Thoracic aorta (tissue), 2 donors: Measurements from ENCODE around the gene ABHD15. TPM values are rescaled to one million over a fixed set of nuclear protein-coding genes. Genes with fewer than 3 reads are reported as not detected.

Source experiments
- ATAC-seq: fragments of 150-250 bp; one replicate; pipeline ENCODE4 v1.8.0; 2017; ENCODE audit warnings: low read depth; ENCODE audit not compliant: insufficient number of reproducible peaks, low FRiP score
- DNase-seq: peaks from one replicate; pipeline ENCODE4 v3.0.0-alpha.2; 2020; ENCODE audit warnings: low spot score
- H3K27ac ChIP-seq, 2 donors: fragments of 200-600 bp; sonication (generic); 1 replicate in 1 of 2; 2 replicates in 1 of 2; pipeline ENCODE4 v1.5.1; 2016; ENCODE audit warnings: mild to moderate bottlenecking in 2 of 2, moderate library complexity in 2 of 2
- H3K27me3 ChIP-seq: fragments of 200-600 bp; sonication (generic); replicated peaks from 2 replicates; pipeline ENCODE4 v1.6.0; 2016; ENCODE audit warnings: mild to moderate bottlenecking; ENCODE audit not compliant: insufficient read depth
- H3K36me3 ChIP-seq: fragments of 200-600 bp; sonication (generic); one replicate; pipeline ENCODE4 v1.5.1; 2016
- H3K4me1 ChIP-seq, 2 donors: fragments of 200-600 bp; sonication (generic); 1 replicate in 1 of 2; 2 replicates in 1 of 2; pipeline versions ENCODE4 v1.5.1 to v1.6.0; 2016; ENCODE audit warnings: low read depth in 2 of 2, mild to moderate bottlenecking in 1 of 2; ENCODE audit not compliant: control insufficient read depth in 1 of 2
- H3K4me3 ChIP-seq: fragments of 200-600 bp; sonication (generic); 2 replicates; pipeline ENCODE4 v1.5.1; 2016; ENCODE audit warnings: mild to moderate bottlenecking
- H3K9me3 ChIP-seq: fragments of 200-600 bp; sonication (generic); 2 replicates; pipeline ENCODE4 v1.5.1; 2016
- total RNA-seq, 2 donors: library from RNA; depleted of rRNA; stranded (reverse); fragments of >200 nt; gene quantifications; one replicate each; pipeline versions ENCODE4 v1.1.0 to v1.2.3, GENCODE V29; 2016
- TF ChIP-seq, protein P1 (sequence below): fragments of 200-600 bp; sonication (generic); IDR thresholded peaks from one replicate; pipeline ENCODE4 v1.5.1; 2019; ENCODE audit warnings: antibody characterized with exemption

Gene ABHD15
- total RNA-seq, 2 donors from 2014 or later = 11.3 to 24.0 TPM

DNA sequence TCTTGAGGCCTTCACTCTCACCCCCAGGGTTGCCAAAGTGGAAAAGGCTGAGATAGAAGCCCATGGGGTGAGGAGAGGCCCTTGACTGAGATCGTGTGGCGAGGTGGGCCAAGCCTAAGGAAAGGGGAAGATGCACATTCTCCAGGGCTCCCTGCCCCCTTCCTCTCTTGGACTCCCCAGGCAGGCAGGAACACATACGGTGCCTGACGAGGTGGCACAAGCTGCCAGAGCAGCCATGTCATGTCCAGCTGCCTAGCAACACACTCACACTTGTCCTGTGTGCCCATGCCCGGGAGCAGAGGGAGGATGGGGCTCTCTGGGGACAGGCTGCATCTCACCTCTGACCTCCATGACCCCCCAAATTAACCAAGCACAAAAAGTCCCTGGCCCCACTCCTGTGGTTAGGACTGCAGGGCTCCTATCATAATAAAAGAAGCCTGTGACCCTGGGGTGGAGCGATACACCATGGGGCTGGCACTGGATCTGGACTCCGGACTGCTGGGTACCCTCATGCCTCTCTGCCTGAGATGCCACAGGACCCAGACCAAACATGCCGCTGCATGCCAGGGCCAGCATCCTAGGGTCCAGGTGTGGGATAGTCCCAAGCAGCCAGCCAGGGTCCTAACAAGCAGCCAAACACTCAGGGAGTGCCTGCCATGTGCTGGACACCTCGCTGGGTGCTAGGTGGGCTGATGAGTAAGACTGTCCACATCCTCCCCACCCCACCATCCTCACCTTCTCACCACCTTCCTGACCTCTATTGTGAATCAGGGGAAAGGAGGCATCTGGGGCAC lies 20.0 kb upstream of the ABHD15 start:
- no peak for ATAC-seq
- Histone ChIP-seq H3K4me3 (no peak overlapping the region), H3K36me3 (no peaks in the 10 kb centered on the region), H3K27ac (no peak overlapping the region), H3K4me1 (peaks cover 21 to 60% of the 10 kb centered on the region in 2 donors), H3K9me3 (no peaks in the 10 kb centered on the region), H3K27me3 (no peaks in the 10 kb centered on the region)
- DNase-seq = no peak
- TF ChIP-seq, protein P1, sequence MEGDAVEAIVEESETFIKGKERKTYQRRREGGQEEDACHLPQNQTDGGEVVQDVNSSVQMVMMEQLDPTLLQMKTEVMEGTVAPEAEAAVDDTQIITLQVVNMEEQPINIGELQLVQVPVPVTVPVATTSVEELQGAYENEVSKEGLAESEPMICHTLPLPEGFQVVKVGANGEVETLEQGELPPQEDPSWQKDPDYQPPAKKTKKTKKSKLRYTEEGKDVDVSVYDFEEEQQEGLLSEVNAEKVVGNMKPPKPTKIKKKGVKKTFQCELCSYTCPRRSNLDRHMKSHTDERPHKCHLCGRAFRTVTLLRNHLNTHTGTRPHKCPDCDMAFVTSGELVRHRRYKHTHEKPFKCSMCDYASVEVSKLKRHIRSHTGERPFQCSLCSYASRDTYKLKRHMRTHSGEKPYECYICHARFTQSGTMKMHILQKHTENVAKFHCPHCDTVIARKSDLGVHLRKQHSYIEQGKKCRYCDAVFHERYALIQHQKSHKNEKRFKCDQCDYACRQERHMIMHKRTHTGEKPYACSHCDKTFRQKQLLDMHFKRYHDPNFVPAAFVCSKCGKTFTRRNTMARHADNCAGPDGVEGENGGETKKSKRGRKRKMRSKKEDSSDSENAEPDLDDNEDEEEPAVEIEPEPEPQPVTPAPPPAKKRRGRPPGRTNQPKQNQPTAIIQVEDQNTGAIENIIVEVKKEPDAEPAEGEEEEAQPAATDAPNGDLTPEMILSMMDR = no peak

DNA sequence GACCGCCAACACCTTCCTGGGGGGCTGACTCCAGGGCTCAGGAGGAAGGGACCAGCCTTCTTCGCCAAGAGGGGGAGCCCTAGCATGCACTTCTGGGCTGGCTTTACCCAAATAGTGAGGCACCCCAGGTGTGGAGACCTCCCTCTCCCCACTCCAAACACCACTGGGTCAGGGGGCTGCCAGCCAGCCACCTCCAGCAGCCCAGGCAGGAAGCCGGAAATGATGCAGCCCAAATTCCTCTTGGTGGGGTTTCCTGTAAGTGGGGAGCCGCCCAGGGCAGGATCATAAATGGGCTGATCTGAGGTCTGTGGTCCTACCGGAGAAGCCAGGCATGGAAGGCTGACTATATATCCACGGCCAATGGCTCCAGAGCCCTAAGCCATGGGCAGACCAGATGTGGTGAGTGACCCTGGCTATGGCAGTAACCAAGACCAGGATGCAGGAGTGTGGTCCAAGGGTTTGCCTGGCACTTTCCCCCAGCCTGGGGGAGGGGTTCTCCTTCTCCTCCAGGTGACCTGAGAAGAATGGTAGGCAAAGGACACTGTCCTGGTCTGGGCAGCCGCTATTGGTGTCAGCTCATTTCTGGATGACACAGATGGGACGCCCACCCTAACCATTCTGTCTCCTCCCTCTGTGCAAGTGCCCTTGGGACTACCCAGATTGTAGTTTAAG lies 18.4 kb upstream of the ABHD15 start:
- no peak for ATAC-seq
- H3K36me3 ChIP-seq = peaks cover 5% of the 10 kb centered on the region
- no peak overlapping the region for H3K4me3 ChIP-seq
- TF ChIP-seq, protein P1 = no peak
- peaks cover 10 to 46% of the 10 kb centered on the region in 2 donors for H3K4me1 ChIP-seq
- DNase-seq = no peak
- H3K27ac ChIP-seq = no peak overlapping the region
- H3K9me3 ChIP-seq = no peaks in the 10 kb centered on the region
- H3K27me3 ChIP-seq = no peaks in the 10 kb centered on the region

DNA sequence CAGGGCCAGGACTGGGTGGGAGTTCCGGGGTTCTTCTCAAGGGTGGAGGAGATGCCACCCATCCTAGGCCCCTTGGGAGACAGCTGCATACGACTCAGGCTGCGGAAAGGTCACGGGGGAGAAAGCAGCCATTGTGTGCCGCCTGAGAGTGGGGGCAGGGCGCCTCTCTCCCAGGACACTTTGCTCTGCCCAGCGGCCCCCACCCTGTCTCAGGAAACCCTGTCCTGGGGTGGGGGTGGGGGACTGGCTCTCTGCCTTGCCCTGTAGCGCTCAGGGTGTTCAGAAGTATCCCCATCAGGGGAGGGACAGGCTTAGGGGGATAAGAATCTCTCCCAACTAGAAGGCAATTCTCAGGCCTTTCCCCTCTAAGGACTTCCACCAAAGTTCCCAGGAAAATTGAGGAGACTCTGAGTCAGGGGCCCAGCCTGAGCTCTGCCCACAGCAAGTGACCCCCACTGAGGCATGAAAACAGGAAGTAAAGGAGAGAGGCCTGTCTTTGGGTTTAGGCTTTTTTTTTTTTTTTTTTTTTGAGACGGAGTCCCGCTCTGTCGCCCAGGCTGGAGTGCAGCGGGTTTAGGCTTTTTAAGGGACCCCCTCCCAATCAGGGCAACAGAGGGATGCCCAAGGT lies 17.7 kb upstream of the ABHD15 start:
- TF ChIP-seq, protein P1 = no peak
- peaks cover 5 to 40% of the 10 kb centered on the region in 2 donors for H3K4me1 ChIP-seq
- peaks cover 5% of the 10 kb centered on the region for H3K36me3 ChIP-seq
- DNase-seq (no peak), ATAC-seq (no peak)
- no peak overlapping the region for H3K4me3 ChIP-seq
- no peaks in the 10 kb centered on the region for H3K27me3 ChIP-seq
- H3K9me3 ChIP-seq = no peaks in the 10 kb centered on the region
- H3K27ac ChIP-seq = no peak overlapping the region

DNA sequence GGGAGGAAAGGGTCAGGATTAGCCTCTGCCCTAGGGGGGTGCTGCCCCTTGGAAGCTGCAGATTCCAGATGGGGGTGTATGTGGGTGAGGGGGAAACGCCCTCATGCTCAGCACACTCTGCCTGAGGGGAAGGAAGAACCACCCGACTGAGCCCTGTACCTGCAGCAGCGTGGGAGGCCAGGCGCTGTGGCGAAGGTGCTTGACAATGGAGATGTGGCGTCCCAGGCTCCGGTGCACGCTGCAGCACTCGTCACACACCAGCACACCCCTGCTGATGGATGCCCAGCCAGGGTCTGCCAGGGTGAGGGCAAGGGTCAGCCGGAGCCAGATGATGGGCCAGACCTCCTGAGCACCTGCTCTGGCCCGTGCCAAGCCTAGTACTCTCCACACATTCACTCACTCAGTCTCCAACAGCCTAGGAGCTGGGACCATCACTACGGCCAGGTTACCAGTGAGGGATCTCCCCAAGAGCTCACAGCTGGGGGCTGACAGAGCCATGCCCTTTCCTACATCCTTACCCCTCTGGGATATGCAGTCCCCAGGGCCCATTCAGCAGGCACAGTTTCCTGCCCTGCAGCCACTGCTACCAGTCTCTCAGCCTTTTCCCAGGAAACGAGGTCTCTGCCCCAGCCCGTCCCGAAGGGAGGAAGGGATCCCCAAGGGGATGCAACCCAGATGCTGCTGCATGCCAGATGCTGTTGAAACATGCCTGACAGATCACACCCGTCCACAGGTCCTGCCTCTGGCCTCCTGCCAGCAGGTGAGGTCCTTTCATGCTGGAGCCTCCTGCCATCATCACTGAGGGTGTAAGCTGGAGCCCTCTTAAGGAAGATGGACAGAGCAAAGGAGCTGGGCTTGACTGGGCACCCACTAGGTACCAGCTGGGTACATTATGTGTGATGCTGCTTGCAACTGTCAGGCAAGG lies 16.7 kb upstream of the ABHD15 start:
- H3K4me1 ChIP-seq = peaks cover 5 to 39% of the 10 kb centered on the region in 2 donors
- H3K9me3 ChIP-seq = no peaks in the 10 kb centered on the region
- DNase-seq (no peak), ATAC-seq (no peak)
- TF ChIP-seq, protein P1 = no peak
- peaks cover 5% of the 10 kb centered on the region for H3K36me3 ChIP-seq
- no peak overlapping the region for H3K27ac ChIP-seq
- no peak overlapping the region for H3K4me3 ChIP-seq
- no peaks in the 10 kb centered on the region for H3K27me3 ChIP-seq
